Pons (tissue), 1 donor: ENCODE data around the gene CBLL2.
"Not testable (repeated sequence)": the region's sequence is repeated elsewhere in the genome, so short reads cannot be mapped to it uniquely, and the experiment has no call there.

ENCODE experiments used
- DNase-seq: peaks from one replicate; pipeline ENCODE4 v3.0.0-alpha.2; 2016; ENCODE audit warnings: low spot score

Gene CBLL2

DNA sequence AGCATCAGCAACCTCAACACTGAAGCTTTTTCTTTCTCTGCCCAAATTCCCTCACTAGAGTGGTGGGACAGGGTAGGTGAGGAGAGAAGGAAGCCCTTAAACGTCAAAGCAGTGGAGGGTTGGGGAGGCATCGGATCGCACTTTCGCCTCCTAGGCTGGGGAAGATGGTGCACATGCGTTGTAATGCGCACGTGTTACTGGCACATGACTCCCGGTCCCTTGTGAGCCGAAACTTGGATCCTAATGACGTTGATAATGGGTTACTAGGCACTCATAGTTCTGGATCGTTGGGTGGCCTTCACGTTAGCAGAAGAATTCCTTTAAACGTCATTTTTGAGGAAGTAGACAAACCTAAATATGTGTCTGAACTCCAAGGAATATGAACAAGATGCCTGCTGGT is at the start of gene CBLL2:
Gene CBLL2, plus strand, starts transcription at position 301 of the 400 bp plus-strand sequence. Its CDS starts 79 bp downstream, at position 380.
- DNase-seq, result no peak

- DNase-seq, result no peak
Measured at GRCh38 chrX:22234380-22234779, 38.3 kb upstream of the CBLL2 start.

GRCh38 chrX:22237479-22237878 is 35.2 kb upstream of the CBLL2 start:
- DNase-seq, result no peak

DNA sequence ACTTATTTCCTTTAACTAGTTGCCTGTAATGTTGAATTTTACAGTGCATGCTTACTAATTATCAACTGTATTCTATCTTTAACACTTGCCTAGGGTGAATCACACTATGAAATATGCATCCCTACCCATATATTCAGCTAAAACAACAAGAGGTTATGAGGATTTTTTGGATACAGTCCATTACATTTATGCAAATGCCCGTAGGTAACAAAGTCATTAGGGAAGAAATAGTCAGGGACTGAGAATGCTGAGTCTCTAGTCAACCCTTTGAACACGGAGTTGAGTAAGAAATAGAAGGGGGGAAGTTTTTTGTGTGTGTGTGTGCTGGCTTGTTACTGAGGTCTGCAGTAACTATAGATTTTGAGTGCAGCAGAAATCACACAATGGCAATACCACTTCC is 26.1 kb upstream of the CBLL2 start:
- DNase-seq, result no peak

GRCh38 chrX:22247169-22247568 is 25.5 kb upstream of the CBLL2 start:
- DNase-seq, result no peak

DNA sequence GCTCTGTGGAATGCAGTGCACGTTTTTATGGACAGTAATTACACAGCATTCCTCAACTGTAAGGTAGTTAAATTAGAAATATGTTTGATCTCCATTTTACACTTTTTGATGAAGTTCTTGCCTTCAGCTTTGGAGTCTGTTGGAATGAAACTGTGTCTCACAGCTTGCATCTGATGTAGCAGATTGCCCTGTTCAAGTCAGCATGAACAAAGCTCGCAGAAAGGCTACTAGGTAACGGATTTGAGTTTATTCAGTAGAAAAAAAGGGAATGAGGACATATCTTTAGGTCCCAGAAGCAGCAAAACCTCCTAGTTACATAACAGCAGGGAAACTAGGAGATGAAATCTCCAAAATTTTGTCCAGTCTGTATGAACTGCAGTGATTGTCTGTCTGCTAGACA is 24.3 kb upstream of the CBLL2 start:
- no peak for DNase-seq

DNA sequence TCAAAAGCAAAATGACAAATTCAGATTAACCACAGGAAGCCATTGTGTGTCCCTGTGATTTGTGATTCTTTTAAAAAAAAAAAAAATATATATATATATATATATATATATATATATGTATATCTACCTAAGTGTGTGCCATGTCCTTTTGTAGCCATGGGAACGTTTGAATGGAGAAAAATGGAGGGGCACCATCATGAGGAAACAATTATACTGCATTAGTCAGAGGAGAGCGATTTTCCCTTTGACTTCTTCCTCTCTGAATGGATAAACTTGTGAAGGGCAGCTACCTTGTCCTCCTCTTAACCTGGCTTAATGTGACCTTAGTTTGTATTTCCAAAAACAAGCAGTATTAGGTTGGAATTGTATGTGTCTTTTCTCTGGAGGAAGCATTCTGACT is 23.3 kb upstream of the CBLL2 start:
- DNase-seq, result no peak

DNA sequence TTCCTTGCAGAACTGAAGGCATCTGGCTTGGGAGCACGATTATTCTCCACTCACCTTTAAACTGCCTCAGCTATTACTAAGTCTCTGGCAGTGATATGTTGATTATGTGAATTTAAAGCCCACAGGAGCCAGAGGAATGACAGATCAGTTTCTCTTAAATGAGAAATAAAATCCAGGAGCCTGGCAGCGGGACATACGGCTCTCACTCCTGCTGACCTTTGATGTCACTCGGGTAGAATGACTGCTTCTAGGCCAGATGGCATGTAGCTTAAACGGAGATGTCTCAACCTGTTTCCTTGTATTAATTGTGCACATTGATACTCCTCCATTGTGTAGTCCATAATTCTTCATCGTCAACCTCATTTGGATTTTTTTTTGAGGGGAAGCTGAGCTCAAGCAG is 4.0 kb upstream of the CBLL2 start:
- no peak for DNase-seq

- no peak for DNase-seq
Measured at GRCh38 chrX:22273714-22274317, 1.1 kb downstream of the CBLL2 start.

GRCh38 chrX:22276781-22277180 is 4.1 kb downstream of the CBLL2 start:
- no peak for DNase-seq

- DNase-seq, result no peak
Measured at GRCh38 chrX:22278375-22278774, 5.7 kb downstream of the CBLL2 start.

DNA sequence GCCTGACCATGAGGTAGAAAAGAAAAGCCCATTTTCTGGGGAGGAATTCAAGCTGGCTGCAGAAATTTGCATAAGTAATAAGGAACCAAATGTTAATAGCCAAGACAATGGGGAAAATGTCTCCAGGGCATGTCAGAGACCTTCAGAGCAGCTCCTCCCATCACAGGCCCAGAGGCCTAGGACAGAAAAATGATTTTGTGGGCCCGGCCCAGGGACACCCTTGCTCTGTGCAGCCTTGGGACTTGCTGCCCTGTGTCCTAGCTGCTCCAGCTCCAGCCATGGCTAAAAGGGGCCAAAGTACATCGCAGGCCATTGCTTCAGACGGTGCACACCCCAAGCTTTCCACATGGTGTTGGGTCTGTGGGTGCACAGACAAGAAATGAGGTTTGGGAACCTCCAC is 16.5 kb downstream of the CBLL2 start:
- not testable (repeated sequence) for DNase-seq

DNA sequence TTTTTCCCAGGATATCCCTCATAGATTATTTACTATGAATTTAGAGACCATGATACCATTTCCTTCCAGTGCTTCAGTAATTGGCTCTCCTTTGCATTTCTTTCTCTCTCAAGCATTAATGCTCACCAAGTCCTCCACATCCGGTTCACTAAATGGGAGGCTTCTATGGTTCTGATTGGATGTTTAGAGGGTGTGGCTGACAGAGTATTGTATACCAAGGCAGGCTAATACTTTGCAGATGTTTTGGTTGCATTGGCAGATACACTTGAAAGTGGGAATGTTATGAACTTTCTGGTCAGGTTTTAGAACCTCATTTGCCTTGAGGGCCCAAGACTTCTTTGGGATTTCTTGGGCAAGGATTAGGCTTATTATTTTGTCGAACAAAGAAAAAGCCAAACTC is 24.2 kb downstream of the CBLL2 start:
- DNase-seq, result no peak

DNA sequence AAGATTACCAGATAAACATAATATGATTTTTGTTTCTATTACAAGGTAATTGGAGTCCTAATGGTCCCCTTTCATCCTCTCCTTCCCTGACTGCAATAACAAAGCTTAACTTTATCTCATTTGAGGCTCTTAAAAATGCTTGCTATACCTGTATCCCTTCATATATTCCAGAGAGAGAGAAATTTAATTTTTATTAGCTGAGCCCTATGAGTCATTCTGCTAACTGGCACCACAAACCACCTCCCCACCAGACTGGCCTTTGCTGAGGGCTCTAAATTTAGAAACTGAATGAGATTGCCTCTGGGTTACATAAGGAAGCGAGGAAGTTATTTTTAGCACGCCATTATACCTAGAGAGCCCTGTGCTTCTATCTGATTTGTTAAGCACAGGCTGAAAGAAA is 27.4 kb downstream of the CBLL2 start:
- DNase-seq, result peak; percentile 11

DNA sequence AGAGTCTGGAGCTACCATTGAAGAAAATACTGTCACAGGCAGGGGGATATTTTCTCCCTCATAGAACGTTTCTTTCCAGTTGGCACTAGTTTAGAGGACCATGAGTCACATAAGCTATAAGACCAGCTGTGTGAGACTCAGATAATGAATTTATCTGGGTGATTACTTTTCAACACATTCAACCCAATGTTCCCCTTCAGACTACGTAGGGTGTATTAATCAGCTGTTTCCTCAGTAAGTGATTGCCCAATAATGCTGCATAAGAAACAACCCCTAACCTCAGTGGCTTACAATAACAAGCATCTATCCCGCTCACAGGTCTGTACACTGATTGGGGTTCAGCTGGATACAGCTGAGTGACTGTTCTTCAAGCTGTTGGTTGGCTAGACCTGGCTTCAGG is 38.1 kb downstream of the CBLL2 start:
- no peak for DNase-seq

GRCh38 chrX:22313766-22314165 is 41.1 kb downstream of the CBLL2 start:
- DNase-seq, result no peak

- DNase-seq, result peak; percentile 17
Measured at GRCh38 chrX:22314211-22314610, 41.5 kb downstream of the CBLL2 start.

- DNase-seq, result peak; percentile 6
Measured at GRCh38 chrX:22314692-22315091, 42.0 kb downstream of the CBLL2 start.

DNA sequence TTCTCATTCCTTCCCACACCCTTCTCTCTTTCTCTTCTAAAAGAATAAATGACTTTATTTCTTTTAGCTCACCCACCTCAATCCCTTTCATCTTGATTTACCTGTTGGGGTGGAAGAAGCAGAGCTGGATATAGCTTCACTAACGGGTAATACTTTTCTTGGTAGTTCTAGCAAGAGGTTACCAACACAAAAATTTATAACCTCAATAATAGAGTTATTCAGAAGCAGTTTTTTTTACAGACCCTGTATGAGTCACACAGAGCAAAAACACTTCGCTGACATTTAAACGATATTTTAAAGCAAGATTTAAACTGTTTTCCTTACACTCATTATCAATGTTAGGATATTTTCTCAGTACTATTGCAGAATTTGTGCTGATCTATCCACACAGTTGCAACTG is 42.4 kb downstream of the CBLL2 start:
- no peak for DNase-seq

DNA sequence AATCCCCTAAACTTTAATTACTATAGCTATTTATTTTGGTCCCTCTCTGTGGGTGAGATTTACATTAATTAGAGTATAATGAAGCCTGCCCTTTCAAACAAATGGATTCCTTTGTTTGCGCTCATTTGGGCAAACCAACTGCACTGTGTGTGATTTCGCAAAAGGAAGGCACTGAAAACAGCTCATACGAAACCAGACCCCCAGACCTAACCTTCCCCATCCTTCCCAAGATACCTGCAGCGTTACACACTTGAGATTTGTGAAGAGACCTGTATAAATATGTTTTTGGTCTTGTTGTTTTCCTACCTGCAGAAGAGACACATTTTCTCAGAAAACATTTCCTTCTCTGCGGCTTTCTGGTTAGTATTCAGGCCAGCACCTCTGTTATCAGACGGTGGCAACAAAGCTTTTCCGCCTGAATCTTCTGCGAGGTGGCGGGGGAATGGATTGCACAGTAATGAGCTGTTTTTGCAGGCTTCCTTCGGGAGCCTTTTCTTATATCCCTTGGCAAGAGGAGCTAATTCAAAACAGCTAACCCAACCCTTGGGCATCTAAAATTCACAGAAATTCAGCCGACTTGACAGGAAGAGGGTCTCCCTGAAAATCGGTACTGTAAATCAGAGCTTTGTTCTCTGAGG is 47.6 kb downstream of the CBLL2 start:
- DNase-seq, result no peak

GRCh38 chrX:22323541-22323940 is 50.8 kb downstream of the CBLL2 start:
- no peak for DNase-seq
